CD4-positive, alpha-beta T cell treated with Interleukin-4 for 1 hour (primary cell): ENCODE results near the gene LAPTM4A.
A peak's percentile ranks its signal among the peaks of the same experiment; 100 is the strongest.
"Not testable (repeated sequence)": the region's sequence is repeated elsewhere in the genome, so short reads cannot be mapped to it uniquely, and the experiment has no call there.

Experiments
- DNase-seq, 2 donors: peaks; one replicate each; pipeline ENCODE4 v3.0.0-alpha.2; 2020 to 2022

The LAPTM4A gene

GRCh38 chr2:20074901-20075300 lies 23.5 kb upstream of the LAPTM4A start:
- no peak for DNase-seq

DNA sequence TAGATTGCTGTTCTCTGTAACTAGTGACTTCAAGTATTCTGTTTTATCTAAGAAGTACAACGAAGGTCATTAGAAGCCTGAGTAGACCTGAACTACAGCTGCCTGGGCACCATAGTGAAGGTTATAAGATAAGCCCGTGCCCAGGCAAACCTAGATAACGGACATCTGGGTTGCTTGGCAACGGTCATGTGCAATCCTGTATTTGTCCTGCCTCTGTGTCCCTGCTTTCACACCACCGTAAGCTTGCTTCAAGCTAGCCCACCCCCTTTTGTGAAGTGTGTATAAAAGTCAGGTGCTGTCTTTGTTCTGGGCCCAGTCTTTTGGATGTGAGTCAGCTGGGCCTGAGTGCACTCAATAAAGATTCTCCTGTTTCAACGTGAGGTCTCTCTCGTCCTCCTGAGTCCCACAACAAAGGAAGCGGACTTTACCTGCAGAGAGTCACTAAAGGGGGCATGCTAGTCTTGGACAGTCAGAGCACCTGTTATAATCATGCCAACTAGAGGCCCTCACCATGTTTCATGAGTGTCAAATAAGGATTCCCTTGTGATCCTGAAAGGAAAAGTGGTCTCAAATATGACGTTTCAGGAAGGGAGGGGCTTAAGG lies 22.7 kb upstream of the LAPTM4A start:
- not testable (repeated sequence) for DNase-seq

DNA sequence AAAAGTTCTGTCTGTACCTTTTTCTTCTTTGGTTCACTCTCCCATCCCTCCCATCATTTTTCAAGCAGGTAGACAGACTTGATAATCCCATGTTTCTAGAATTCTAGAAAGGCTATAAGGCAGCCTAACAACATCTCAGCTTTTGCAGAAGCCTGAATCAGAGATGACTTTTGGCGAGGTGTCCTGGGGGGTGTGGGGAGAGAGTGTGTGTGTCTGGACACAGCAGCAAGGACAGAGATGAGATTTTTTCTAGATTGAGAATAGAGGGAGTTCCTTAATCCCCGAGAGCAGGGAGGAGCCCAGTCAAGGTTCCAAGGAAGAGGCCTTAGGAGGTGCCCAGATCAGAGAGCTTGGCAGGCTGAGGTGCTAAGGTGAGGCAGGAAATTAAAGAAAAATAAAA lies 22.0 kb upstream of the LAPTM4A start:
- DNase-seq, result no peak

- no peak for DNase-seq
Observed at GRCh38 chr2:20072436-20073158, 21.2 kb upstream of the LAPTM4A start.

DNA sequence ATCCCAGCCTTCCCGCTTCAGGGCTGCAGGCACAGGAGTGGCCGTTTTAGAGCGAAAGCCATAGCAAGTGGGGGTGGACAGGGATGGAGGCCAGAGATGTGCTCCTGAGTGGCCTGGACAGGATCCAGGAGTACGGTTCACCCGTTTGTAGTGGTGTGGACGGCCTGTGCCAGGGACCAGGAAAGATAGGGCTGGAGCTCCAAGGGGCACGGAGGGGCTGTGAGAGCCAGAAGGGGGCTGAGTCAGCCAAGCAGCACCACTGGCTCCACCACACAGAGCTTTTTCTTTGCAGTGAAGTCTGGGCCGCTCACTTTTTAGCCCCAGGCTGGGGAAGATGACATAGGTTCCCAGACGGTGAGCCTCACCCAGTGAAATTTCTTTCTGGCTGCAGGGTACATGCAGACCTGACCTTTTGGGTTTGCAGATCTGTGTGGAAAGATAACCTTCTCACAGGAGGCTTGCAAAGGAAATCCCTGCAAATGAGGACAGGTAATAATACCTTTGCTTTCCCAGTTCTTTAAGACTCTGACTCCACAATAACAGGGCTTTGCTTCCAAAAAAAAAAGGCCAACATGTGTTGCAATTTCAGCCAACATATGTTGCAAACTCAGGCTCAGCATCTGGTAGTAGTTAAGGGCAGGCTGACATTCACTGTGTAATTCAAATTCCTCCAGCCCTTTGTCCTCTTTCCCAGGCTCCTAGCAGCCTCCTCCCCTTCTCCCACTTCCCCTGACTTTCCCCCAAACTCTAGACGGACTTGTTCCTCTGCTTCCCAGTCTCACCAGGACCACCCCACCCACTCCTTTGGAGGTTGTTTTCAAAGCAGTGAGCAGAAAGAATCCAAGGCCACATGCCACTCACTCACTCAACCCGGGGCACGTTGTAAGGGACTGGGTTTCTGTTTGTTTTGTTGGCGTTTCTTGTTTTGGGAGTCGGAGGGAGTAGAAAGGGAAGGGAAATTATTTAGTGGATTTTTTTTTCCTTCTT lies 20.3 kb upstream of the LAPTM4A start:
- no peak for DNase-seq

DNA sequence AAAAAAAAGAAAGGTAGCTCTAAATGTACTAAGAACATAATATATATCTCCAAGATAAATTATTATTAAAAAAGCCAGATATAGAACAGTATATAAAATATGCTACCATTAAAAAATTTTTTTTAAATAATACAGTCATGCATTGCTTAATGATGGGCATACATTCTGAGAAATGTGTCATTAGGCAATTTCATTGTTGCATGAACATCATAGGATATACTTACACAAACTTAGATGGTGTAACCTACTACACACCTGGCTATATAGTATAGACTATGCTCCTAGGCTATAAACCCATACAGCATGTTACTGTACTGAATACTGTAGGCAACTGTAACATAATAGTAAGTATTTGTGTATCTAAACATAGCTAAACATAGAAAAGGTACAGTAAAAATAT lies 18.3 kb upstream of the LAPTM4A start:
- no peak for DNase-seq

DNA sequence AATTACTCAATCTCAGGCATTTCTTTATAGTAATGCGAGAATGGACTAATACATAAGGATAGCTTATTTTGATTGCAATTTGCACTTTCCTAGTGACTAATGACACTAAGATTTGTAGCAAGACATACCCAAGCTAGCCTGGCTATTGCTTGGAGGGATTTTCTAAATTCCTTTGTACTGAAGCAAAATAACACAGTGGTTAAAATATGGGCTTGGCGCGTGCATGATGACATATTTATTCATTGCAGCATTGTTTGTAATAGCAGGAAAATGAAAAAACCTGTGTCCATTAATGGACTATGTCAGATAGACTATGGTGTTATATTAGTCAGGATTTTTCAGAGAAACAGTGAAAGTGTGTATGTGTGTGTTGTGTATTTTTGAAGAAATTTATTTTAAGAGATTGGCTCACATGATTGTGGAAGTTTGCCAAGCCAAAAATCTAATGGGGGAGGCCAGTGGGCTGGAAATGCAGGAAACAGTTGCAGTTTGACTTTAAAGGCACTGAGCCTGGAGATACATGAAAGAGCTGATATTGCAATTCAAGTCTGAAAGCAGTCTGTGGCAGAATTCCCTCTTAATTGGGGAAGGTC lies 16.7 kb upstream of the LAPTM4A start:
- DNase-seq, result no peak

- peak in 1 of 2 donors; percentile 17 for DNase-seq
Observed at GRCh38 chr2:20065885-20066602, 14.6 kb upstream of the LAPTM4A start.

DNA sequence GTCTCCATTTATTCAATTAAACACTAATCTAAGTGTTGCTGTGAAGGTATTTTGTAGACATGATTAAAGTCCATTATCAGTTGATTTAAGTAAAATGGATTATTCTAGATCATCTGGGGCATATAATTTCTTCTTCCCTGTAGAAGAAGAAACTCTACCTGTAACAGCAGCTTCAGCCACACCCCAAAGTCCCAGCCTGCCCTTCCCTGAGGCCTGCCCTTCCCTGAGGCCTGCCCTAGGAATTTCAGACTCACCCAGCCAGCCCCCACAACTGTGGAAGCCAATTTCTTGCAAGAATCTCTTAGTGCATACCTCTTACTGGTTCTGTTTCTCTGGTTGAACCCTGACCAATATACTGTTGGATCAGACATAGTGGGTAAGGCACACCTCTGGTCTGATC lies 13.4 kb upstream of the LAPTM4A start:
- DNase-seq, result no peak

DNA sequence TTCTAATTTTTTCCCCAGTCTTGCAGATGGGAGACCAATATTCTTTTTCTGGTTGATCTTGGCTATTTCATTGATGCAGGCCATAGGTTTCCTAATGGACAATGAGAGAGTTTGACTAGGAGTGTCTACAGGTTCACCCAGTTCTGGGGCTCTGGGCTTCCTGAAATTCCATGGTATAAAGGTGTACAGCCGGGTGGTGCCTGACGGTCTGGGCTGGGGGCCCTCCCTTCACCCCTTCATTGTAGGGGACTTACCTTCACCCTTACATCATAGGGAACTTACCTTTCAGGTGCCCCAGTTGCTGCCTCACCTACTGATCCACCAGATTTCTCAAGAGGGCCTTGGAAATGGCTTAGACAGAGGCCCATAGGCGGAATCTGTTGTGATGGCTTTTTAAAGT lies 13.0 kb upstream of the LAPTM4A start:
- DNase-seq, result no peak

GRCh38 chr2:20062615-20063545 lies 11.5 kb upstream of the LAPTM4A start:
- DNase-seq, result no peak

- no peak for DNase-seq
Observed at GRCh38 chr2:20061940-20062339, 10.5 kb upstream of the LAPTM4A start.

- no peak for DNase-seq
Observed at GRCh38 chr2:20061476-20061875, 10.0 kb upstream of the LAPTM4A start.

GRCh38 chr2:20060106-20060505 lies 8.7 kb upstream of the LAPTM4A start:
- no peak for DNase-seq

- no peak for DNase-seq
Observed at GRCh38 chr2:20057268-20057667, 5.8 kb upstream of the LAPTM4A start.

GRCh38 chr2:20054931-20055330 lies 3.5 kb upstream of the LAPTM4A start:
- DNase-seq, result no peak

DNA sequence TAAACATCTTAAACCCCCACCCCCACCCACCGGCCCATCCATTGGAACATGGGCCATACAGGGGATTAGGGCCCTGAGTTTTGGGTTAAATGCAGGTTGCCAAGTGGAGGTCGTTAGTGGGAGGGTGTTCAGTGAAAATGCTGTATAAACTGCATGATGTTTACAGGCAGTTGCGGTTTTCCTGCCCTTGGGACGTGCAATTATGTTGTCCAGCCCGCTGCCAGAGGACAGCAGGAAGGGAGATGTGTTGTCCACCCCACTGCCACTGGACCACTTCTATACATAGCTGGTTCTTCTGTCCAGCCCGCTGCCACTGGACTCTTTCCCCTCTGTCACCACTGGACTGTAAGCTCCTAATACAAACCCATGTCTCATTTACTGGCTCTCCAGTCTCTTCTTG lies 2.7 kb upstream of the LAPTM4A start:
- DNase-seq, result no peak

- DNase-seq, result no peak
Observed at GRCh38 chr2:20052861-20053281, 1.4 kb upstream of the LAPTM4A start.

- DNase-seq, result no peak
Observed at GRCh38 chr2:20052229-20052851, 912 bp upstream of the LAPTM4A start.

DNA sequence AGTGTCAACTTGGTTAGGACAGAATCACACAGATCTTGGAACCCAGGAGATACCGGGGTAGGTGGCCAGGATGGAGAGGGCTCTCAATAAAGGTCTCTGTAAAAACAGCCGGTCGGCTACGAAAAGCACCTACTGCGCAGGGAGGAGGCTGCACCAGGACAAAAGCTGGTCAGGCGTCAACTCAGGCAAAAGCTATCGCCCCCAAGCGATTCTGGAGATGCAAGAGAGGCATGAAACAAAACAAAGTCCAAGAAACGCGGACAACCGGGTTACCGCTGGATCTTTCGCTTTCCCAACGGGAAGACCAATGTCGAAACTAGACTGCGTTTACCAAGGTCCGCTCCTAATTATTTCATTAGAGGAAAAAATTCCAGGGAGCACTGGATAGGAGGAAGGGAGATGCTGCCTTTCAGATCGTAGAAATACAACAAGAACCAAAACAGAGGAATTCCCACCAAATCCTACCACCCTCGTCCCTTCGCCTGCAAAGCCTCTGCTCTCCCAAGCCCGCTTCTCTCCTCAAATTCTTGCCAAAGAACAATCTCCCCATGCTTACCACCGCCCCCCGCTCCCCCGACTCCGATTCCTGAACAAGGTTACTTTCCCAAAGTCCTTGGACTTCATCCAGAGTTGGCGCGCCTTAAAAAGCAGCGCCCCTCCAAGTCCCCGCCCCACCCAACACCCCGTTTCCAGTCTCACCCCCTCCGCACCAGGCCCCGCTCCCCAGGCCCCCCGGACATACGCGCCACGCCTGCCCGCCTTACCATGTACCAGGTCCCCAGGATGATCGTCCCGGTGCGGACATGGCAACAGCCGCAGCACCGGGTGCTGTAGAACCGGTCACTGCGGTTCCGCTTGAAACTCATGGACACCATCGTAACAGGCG lies 539 bp downstream of the LAPTM4A start:
- peak; percentile 17 to 34 for DNase-seq
